B cell (primary cell): Measurements from ENCODE around the gene CHCHD4. TPM values are rescaled to one million over a fixed set of nuclear protein-coding genes. Genes with fewer than 3 reads are reported as not detected.

Experiments used
- ATAC-seq: fragments of 200-7000 bp; cut with Tn5 transposase; one replicate; pipeline ENCODE4 v1.10.0; 2021; ENCODE audit warnings: low read depth, mild to moderate bottlenecking, moderate number of reproducible peaks, moderate library complexity
- CTCF ChIA-PET: fragments of 350-600 bp; sonication (Branson Sonifier 250); formaldehyde crosslinking; loops from one replicate; lab custom pipeline; 2021; ENCODE audit warnings: antibody characterized with exemption, inconsistent platforms; lab: Charles Lee
- POLR2A ChIA-PET: fragments of 350-600 bp; sonication (Branson Sonifier 250); formaldehyde crosslinking; loops from one replicate; lab custom pipeline; 2021; ENCODE audit warnings: antibody characterized with exemption; lab: Charles Lee
- DNase-seq: peaks from one replicate; pipeline ENCODE4 v3.0.0; 2013
- H2AFZ ChIP-seq: 2 replicates; pipeline ENCODE4 v1.6.1; 2012; ENCODE audit warnings: mild to moderate bottlenecking, low read depth, low read length; ENCODE audit not compliant: insufficient read depth, poor library complexity, severe bottlenecking
- H3K27ac ChIP-seq, 2 donors: 1 replicate in 1 of 2; 2 replicates in 1 of 2; pipeline ENCODE4 v1.5.1; 2012 to 2013; ENCODE audit warnings: low read length in 2 of 2, mild to moderate bottlenecking in 2 of 2, moderate library complexity in 1 of 2
- H3K27me3 ChIP-seq, 4 experiments: fragments of 200-600 bp in 1 of 4; sonication (generic) in 1 of 4; replicated peaks in 1 of 4; 1 replicate in 2 of 4; 2 replicates in 2 of 4; pipeline versions ENCODE4 v1.6.1 to v1.7.0; 2013 to 2016; ENCODE audit warnings: low read length in 3 of 4, mild to moderate bottlenecking in 2 of 4, mixed read lengths in 1 of 4, moderate library complexity in 1 of 4; ENCODE audit not compliant: insufficient read depth in 4 of 4, control insufficient read depth in 3 of 4; ENCODE audit errors: control extremely low read depth in 1 of 4
- H3K36me3 ChIP-seq, 2 experiments: replicated peaks in 1 of 2; 1 replicate in 1 of 2; 2 replicates in 1 of 2; pipeline versions ENCODE4 v1.6.1 to v1.7.1; 2013; ENCODE audit warnings: low read length in 1 of 2; ENCODE audit not compliant: insufficient read depth in 2 of 2, control insufficient read depth in 1 of 2; ENCODE audit errors: control extremely low read depth in 1 of 2, extremely low read depth in 1 of 2
- H3K4me1 ChIP-seq, 2 donors: fragments of 200-600 bp in 1 of 2; sonication (generic) in 1 of 2; 1 replicate in 1 of 2; 2 replicates in 1 of 2; pipeline versions ENCODE4 v1.5.1 to v1.6.1; 2013 to 2017; ENCODE audit warnings: low read length in 2 of 2; ENCODE audit not compliant: control insufficient read depth in 2 of 2, insufficient read depth in 2 of 2
- H3K4me2 ChIP-seq: replicated peaks from 2 replicates; pipeline ENCODE3; 2012; ENCODE audit warnings: mild to moderate bottlenecking, low read depth, low read length; ENCODE audit not compliant: poor library complexity, severe bottlenecking
- H3K4me3 ChIP-seq, 5 experiments: fragments of 200-600 bp in 1 of 5; sonication (generic) in 1 of 5; 1 replicate in 3 of 5; 2 replicates in 2 of 5; pipeline versions ENCODE4 v1.5.1 to v1.7.0; 2011 to 2016; ENCODE audit warnings: low read length in 4 of 5, mild to moderate bottlenecking in 4 of 5, low read depth in 2 of 5, control low read depth in 1 of 5, moderate library complexity in 1 of 5; ENCODE audit not compliant: insufficient read depth in 1 of 5; ENCODE audit errors: control extremely low read depth in 1 of 5, extremely low read depth in 1 of 5
- H3K79me2 ChIP-seq: fragments of 200-600 bp; sonication (generic); one replicate; pipeline ENCODE4 v1.6.0; 2016; ENCODE audit warnings: low read length; ENCODE audit not compliant: control insufficient read depth, insufficient read depth
- H3K9ac ChIP-seq: fragments of 200-600 bp; sonication (generic); 2 replicates; pipeline ENCODE4 v1.6.1; 2017; ENCODE audit warnings: mild to moderate bottlenecking, low read length, moderate library complexity
- H3K9me3 ChIP-seq, 3 donors: one replicate each; pipeline versions ENCODE4 v1.6.1 to v1.7.1; 2013; ENCODE audit warnings: low read length in 2 of 3; ENCODE audit not compliant: control insufficient read depth in 2 of 3, insufficient read depth in 1 of 3; ENCODE audit errors: control extremely low read depth in 1 of 3
- H4K20me1 ChIP-seq: 2 replicates; pipeline ENCODE4 v1.6.0; 2012; ENCODE audit warnings: mild to moderate bottlenecking, low read length; ENCODE audit not compliant: insufficient read depth, control insufficient read depth, poor library complexity, severe bottlenecking
- H3K27ac Mint-ChIP-seq: one replicate; pipeline ENCODE4 v1.8.0; 2021; ENCODE audit warnings: mixed read lengths
- H3K27me3 Mint-ChIP-seq: one replicate; pipeline ENCODE4 v1.8.0; 2021; ENCODE audit warnings: mixed read lengths
- H3K4me1 Mint-ChIP-seq: one replicate; pipeline ENCODE4 v1.8.0; 2021; ENCODE audit warnings: mixed read lengths
- H3K4me3 Mint-ChIP-seq: one replicate; pipeline ENCODE4 v1.8.0; 2021; ENCODE audit warnings: mixed read lengths
- H3K9me3 Mint-ChIP-seq: one replicate; pipeline ENCODE4 v1.8.0; 2022; ENCODE audit warnings: mixed read lengths; ENCODE audit not compliant: insufficient read depth
- EZH2 ChIP-seq: IDR thresholded peaks from 2 replicates; pipeline ENCODE4 v1.6.1; 2012; ENCODE audit warnings: borderline replicate concordance, low read depth, mild to moderate bottlenecking, moderate library complexity, low read length; ENCODE audit not compliant: insufficient read depth, poor library complexity, severe bottlenecking
- whole genome bisulfite sequencing: methylation state at CpG from one replicate; pipeline ENCODE4 v1.1.5; 2013; ENCODE audit warnings: missing lambda C conversion rate; ENCODE audit not compliant: insufficient coverage; 5-methylcytosine and 5-hydroxymethylcytosine counted together
- intact Hi-C: fragments of 100-400 bp; cut with micrococcal nuclease; formaldehyde crosslinking; loops from one replicate; pipeline ENCODE4 v1.10.0; 2022
- polyA plus RNA-seq: library from polyadenylated mRNA; depleted of rRNA; stranded (reverse); fragments of >200 nt; gene quantifications from 2 replicates; pipeline ENCODE4 v1.2.3, GENCODE V29; 2012
- total RNA-seq, 2 donors: library from RNA; stranded (reverse); fragments of 120-200 nt in 1 of 2; gene quantifications; 1 replicate in 1 of 2; 2 replicates in 1 of 2; pipeline versions ENCODE4 v1.2.3 to v1.2.4, GENCODE V29; 2013 to 2022
- TF ChIP-seq, protein P1 (sequence below): fragments of 200-600 bp; IDR thresholded peaks from one replicate; pipeline ENCODE4 v1.8.0; 2022; ENCODE audit warnings: antibody characterized with exemption, mild to moderate bottlenecking

CHCHD4 gene
- total and polyA plus RNA-seq, 2 donors (not counting 1 experiment from before 2014, with no cell fraction given) = 3.7 to 8.0 TPM

DNA sequence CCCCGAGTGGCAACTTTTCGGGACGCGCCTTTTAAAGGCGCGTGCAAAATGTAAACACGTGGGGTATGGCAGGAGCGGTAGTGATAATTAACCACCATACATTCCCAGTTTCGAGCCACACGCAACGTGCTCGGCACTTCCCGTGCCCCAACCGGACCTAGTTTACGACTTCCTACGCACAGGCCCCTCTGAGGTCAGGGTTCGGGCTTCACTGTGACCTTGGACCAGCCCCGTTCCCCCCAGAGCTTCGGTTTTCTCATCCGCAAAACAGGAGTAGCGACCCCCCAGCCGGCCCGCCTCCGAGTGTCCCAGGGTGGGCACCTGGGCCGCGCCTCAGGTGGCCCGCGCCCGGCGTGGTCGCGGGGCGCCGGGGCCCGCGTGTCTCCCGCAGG lies 451 bp downstream of the CHCHD4 start:
- under 1% methylated on average over 30 of the region's 37 CpGs for WGBS
- Histone ChIP-seq H3K9me3 (no peaks in the 10 kb centered on the region), H3K27me3 (no peaks in the 10 kb centered on the region), H3K9ac (peak overlapping the region; percentile 86), H3K4me3 (peak overlapping the region; percentile 73 to 97 (median 85)), H3K36me3 (peaks cover 0 to 11% of the 10 kb centered on the region in 2 experiments), H4K20me1 (peaks cover 24% of the 10 kb centered on the region), H3K4me2 (peak overlapping the region; percentile 83), H2AFZ (peak overlapping the region; percentile 92), H3K27ac (peak overlapping the region; percentile 61 to 89), H3K79me2 (peaks cover 81% of the 10 kb centered on the region), H3K4me1 (peaks cover 24 to 32% of the 10 kb centered on the region in 2 donors)
- peak overlapping the region; percentile 92 for H3K27ac Mint-ChIP-seq
- H3K9me3 Mint-ChIP-seq = no peaks in the 10 kb centered on the region
- ATAC-seq (peak; percentile 21), DNase-seq (no peak)
- TF ChIP-seq EZH2 = no peak
- TF ChIP-seq, protein P1, sequence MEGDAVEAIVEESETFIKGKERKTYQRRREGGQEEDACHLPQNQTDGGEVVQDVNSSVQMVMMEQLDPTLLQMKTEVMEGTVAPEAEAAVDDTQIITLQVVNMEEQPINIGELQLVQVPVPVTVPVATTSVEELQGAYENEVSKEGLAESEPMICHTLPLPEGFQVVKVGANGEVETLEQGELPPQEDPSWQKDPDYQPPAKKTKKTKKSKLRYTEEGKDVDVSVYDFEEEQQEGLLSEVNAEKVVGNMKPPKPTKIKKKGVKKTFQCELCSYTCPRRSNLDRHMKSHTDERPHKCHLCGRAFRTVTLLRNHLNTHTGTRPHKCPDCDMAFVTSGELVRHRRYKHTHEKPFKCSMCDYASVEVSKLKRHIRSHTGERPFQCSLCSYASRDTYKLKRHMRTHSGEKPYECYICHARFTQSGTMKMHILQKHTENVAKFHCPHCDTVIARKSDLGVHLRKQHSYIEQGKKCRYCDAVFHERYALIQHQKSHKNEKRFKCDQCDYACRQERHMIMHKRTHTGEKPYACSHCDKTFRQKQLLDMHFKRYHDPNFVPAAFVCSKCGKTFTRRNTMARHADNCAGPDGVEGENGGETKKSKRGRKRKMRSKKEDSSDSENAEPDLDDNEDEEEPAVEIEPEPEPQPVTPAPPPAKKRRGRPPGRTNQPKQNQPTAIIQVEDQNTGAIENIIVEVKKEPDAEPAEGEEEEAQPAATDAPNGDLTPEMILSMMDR = no peak
- POLR2A ChIA-PET = interaction anchor here (1.0 to 2.9 kb wide), 3 partner anchors 21 to 527 kb away, joined by 6 to 28 read pairs (median 7); partner anchors contain the start of genes CCDC174, LSM3 and XPC
- CTCF ChIA-PET = interaction anchor here (1.1 to 1.6 kb wide), 4 partner anchors 20 to 528 kb away, joined by 3 to 6 read pairs (median 5); no protein-coding TSS in a partner anchor
- H3K27me3 Mint-ChIP-seq = no peaks in the 10 kb centered on the region
- peaks cover 45% of the 10 kb centered on the region for H3K4me1 Mint-ChIP-seq
- H3K4me3 Mint-ChIP-seq = peak overlapping the region; percentile 97
- intact Hi-C loops = loop anchor here (1.0 to 10.0 kb wide), 8 partner anchors 20 to 1567 kb away; partner anchors contain the start of genes BTD, HACL1, LSM3 and MKRN2
